Measurements from ENCODE around the gene DPM2.

DPM2 gene

DNA sequence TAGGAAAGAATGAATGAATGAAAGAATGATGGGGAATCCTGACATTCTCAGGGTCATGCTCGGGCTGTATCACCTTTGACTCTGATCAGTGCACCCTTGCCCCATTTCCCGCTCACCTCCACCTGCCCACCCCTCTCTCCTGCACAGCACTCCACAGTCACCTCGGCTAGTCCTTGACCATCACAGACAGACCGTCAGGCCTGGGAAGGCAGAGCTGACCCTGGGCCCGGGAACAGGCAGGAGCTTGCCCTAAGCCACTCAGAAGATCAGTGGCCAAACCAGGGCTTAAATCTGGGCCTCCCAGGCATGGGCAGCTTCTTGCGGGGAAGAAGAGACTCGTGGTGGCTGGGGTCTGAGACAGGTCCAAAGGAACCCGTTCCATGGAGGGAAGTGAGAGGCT lies 41.8 kb downstream of the DPM2 start:
- no peak for FAIRE-seq

DNA sequence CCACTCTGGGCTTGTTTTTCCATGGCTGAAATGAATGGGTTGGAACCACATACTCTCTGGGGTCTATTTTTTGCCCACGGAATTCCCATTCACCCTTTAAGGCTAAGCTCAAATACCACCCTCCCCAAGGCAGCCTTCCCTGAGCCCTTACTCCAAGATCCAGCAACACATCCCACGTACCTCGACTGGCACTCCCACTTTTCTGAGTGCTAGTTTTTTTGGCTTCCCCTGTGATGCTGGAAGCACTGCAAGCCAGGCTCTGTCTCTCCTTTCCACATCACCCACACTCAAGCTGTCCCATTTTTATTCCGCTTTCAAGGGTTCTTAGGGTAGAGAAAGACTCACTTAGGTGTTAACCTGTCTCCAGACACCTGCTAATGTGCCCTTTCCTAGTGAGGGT lies 44.3 kb downstream of the DPM2 start:
- no peak for FAIRE-seq

DNA sequence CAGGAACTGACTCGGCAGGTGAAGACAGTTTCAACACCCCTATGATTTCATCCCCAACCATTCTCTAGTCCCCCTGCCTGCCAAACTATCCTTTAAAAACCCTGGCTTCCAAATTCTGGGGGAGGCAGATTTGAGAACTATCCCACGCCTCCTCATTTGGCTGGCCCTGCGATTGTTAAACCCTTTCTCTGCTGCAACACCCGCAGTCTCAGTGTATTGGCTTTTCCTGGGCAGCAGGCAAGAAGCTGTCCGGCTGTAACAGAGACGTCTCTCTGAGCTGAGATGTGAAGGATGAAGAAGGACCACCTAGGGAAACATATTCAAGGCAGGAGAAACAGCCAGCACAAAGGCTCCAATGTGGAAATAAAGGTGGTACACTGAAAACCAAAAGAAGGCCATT lies 44.8 kb downstream of the DPM2 start:
- no peak for FAIRE-seq

DNA sequence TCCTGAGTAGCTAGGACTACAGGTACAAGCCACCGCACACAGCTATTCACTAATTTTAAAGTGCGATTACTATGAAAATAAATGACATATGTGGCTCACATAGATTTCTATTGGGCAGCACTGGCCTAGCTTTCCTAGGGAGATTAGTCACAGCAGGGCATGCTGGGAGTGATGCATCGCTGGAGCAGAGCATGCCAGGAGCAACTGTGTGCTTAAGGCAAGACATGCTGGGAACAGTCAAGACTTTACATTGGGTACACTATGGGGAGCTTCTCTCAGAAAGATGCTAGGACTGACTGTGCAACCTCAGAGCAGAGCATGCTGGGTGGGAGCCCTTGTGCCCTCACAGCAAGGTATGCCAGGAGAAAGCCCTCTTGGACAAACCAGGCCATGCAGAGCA lies 47.6 kb downstream of the DPM2 start:
- no peak for FAIRE-seq

DNA sequence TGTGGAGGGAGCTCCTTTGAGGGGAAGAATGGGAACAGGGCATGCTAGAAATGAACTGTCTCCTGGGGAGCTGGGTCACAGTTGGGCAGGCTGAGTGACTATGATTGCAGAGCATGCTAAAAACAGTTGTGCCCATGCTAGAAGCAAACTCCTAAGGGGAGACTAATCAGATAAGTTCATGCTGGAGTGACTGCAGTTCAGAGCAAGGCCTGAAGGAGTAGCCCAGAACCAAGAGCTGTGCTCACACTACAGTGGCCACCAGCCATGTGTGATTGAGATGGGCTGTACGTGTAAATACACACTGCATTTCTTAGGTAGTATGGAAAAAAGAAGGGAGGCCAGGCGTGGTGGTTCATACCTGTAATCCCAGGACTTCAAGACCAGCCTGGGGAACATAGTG lies 49.9 kb downstream of the DPM2 start:
- no peak for FAIRE-seq

DNA sequence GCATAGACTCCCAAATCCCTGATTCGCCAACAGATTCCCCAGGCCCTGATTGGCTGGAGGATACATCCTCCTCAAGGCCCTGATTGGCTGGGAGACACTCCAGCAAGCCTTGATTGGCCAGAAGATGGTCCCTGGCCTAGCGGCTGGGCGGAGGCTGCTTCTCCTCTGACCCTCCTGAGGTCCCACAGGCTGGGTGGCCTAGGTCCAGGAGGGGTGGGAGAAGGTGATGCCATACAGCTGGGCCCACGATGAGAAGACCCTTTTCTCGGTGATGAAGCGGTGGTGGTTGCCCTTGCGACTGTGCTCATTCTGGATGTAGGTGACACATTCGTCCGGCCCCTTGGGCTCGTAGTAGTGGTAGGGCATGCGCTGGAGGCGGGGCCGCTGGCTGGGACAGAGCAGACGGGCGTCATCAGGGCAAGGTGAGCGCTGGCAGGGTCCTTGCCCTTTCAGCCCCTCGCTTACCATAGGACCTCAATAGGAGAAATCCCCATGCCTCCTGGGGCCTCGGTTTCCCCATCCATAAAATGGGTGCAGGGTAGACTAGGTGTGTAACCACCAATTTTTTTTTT lies 51.2 kb downstream of the DPM2 start:
- FAIRE-seq = no peak

DNA sequence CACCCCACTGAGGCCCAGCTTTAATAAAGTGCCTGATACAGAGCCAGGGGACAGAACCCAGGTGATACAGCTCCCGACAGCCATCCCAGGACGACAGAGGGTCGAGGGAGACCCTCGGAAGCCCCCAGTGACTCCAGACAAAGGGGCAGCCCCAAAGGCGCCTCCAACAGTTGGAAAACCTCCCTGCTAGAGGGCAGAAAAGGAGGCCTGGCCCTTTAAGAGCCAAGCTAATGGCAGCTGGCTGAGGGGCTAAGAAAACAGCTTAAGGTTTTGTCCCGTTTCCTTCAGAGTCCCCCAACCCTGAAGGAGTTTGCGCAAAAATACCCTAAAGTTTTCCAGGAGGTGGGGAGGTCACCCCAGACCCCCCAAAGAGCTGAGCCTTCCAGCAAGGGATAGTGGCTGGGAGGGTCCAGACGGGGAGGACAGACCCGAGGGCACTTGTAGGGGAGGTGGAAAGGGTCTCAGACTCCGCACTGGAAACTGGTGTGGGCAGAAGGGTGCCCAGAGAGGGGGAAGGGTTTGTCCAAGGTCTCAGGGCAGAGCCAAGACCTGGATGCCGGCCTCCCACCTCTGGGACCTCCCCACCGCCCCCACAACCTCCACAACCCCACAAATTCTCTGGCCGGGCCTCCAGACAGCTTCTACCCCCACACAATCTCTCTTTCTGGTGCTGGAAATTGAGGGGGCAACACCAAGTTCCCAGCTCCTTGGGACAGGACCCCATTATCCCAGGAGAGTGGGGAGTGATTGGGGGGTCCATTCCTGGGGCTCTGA lies 52.0 kb downstream of the DPM2 start:
- no peak for FAIRE-seq

All from A204.1 (cell line).